ENCODE results near the gene VAV3. TPM values are rescaled to one million over a fixed set of nuclear protein-coding genes. Genes with fewer than 3 reads are reported as not detected.

VAV3 gene
- total RNA-seq, 2 donors from 2014 or later: 18.4 to 21.4 TPM

- no peak overlapping the region for H3K27ac ChIP-seq
- intact Hi-C loops (cut with DNase I): no loop called here
- no peaks in the 10 kb centered on the region for H3K36me3 ChIP-seq (replicated peaks in 1 of 2; ENCODE audit: insufficient read depth in 1 of 2, low read depth in 2 of 2)
- ATAC-seq (no peak), DNase-seq (no peak)
- no peak overlapping the region for H3K4me3 ChIP-seq
- WGBS, 2 donors: 61 to 72% methylated on average over 6 of the region's 6 CpGs
- H3K27me3 ChIP-seq: no peaks in the 10 kb centered on the region
- no peaks in the 10 kb centered on the region for H3K4me1 ChIP-seq
- no peaks in the 10 kb centered on the region for H3K9me3 ChIP-seq
- TF ChIP-seq, protein P1, sequence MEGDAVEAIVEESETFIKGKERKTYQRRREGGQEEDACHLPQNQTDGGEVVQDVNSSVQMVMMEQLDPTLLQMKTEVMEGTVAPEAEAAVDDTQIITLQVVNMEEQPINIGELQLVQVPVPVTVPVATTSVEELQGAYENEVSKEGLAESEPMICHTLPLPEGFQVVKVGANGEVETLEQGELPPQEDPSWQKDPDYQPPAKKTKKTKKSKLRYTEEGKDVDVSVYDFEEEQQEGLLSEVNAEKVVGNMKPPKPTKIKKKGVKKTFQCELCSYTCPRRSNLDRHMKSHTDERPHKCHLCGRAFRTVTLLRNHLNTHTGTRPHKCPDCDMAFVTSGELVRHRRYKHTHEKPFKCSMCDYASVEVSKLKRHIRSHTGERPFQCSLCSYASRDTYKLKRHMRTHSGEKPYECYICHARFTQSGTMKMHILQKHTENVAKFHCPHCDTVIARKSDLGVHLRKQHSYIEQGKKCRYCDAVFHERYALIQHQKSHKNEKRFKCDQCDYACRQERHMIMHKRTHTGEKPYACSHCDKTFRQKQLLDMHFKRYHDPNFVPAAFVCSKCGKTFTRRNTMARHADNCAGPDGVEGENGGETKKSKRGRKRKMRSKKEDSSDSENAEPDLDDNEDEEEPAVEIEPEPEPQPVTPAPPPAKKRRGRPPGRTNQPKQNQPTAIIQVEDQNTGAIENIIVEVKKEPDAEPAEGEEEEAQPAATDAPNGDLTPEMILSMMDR (IDR thresholded peaks at IDR 0.05): no peak
Observed at GRCh38 chr1:107535091-107535490, 429.9 kb downstream of the VAV3 start.

- no peak for ATAC-seq
- intact Hi-C loops (cut with DNase I): no loop called here
- WGBS, 2 donors: 75 to 88% methylated on average over 1 of the region's 1 CpG
- DNase-seq: no peak
- Histone ChIP-seq H3K9me3 (no peaks in the 10 kb centered on the region), H3K27me3 (no peaks in the 10 kb centered on the region), H3K27ac (no peak overlapping the region), H3K36me3 (replicated peaks in 1 of 2; ENCODE audit: insufficient read depth in 1 of 2, low read depth in 2 of 2) (no peaks in the 10 kb centered on the region), H3K4me3 (no peak overlapping the region), H3K4me1 (no peaks in the 10 kb centered on the region)
- TF ChIP-seq, protein P1 (IDR thresholded peaks at IDR 0.05): no peak
- TF ChIP-seq POLR2A (IDR thresholded peaks at IDR 0.05): no peak
Observed at GRCh38 chr1:107534632-107535031, 430.3 kb downstream of the VAV3 start.

GRCh38 chr1:107533436-107533835, 431.5 kb downstream of the VAV3 start:
- no peak overlapping the region for H3K4me3 ChIP-seq
- WGBS, 2 donors: 58 to 66% methylated on average over 2 of the region's 2 CpGs
- TF ChIP-seq, protein P1 (IDR thresholded peaks at IDR 0.05): no peak
- no peak for TF ChIP-seq POLR2A (IDR thresholded peaks at IDR 0.05)
- no peaks in the 10 kb centered on the region for H3K27me3 ChIP-seq
- no peaks in the 10 kb centered on the region for H3K9me3 ChIP-seq
- H3K4me1 ChIP-seq: no peaks in the 10 kb centered on the region
- DNase-seq (no peak), ATAC-seq (no peak)
- H3K36me3 ChIP-seq (replicated peaks in 1 of 2; ENCODE audit: insufficient read depth in 1 of 2, low read depth in 2 of 2): no peaks in the 10 kb centered on the region
- intact Hi-C loops (cut with DNase I): no loop called here
- no peak overlapping the region for H3K27ac ChIP-seq

DNA sequence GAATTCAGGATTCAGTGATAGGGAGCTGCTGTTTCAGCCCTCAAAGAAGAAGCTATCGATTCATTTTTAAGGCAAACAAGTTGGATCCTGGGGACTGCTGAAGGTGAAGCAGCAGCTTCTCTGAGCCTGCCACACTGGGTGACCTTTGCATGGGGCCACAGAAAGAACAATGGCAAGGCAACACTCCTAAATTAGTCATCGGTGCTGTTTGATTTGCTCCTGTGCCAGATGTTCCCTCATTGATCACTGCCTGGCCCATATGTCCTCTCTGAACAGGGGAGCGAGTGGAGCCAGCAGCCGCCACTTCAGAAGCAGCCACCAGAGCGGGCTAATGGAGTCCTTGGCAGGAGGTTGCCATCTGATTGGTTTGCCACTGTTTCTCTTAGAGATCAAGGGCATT, 432.7 kb downstream of the VAV3 start:
- Histone ChIP-seq H3K4me1 (no peaks in the 10 kb centered on the region), H3K36me3 (replicated peaks in 1 of 2; ENCODE audit: insufficient read depth in 1 of 2, low read depth in 2 of 2) (no peaks in the 10 kb centered on the region), H3K27ac (no peak overlapping the region), H3K27me3 (no peaks in the 10 kb centered on the region), H3K9me3 (no peaks in the 10 kb centered on the region), H3K4me3 (no peak overlapping the region)
- ATAC-seq (peak; percentile 53), DNase-seq (peak in 3 of 4 donors; percentile 29 to 38 (median 31))
- 24 to 59% methylated on average over 5 of the region's 5 CpGs for WGBS, 2 donors
- intact Hi-C loops (cut with DNase I): no loop called here
- TF ChIP-seq POLR2A (IDR thresholded peaks at IDR 0.05): no peak
- TF ChIP-seq, protein P1 (IDR thresholded peaks at IDR 0.05): no peak

GRCh38 chr1:107531065-107531908, 433.7 kb downstream of the VAV3 start:
- intact Hi-C loops (cut with DNase I): no loop called here
- Histone ChIP-seq H3K36me3 (replicated peaks in 1 of 2; ENCODE audit: insufficient read depth in 1 of 2, low read depth in 2 of 2) (no peaks in the 10 kb centered on the region), H3K4me1 (no peaks in the 10 kb centered on the region), H3K27me3 (no peaks in the 10 kb centered on the region), H3K27ac (no peak overlapping the region), H3K4me3 (no peak overlapping the region), H3K9me3 (no peaks in the 10 kb centered on the region)
- no peak for ATAC-seq
- TF ChIP-seq, protein P1 (IDR thresholded peaks at IDR 0.05): no peak
- no peak for TF ChIP-seq POLR2A (IDR thresholded peaks at IDR 0.05)
- WGBS, 2 donors: 51 to 62% methylated on average over 12 of the region's 12 CpGs
- no peak for DNase-seq

Measured in body of pancreas (tissue), 4 donors.